ENCODE results near the gene SMYD1. TPM values are rescaled to one million over a fixed set of nuclear protein-coding genes. Genes with fewer than 3 reads are reported as not detected.

SMYD1 gene
- total and polyA plus RNA-seq, 2 donors (not counting 3 experiments of a cell fraction or from before 2014, with no cell fraction given): not detected

DNA sequence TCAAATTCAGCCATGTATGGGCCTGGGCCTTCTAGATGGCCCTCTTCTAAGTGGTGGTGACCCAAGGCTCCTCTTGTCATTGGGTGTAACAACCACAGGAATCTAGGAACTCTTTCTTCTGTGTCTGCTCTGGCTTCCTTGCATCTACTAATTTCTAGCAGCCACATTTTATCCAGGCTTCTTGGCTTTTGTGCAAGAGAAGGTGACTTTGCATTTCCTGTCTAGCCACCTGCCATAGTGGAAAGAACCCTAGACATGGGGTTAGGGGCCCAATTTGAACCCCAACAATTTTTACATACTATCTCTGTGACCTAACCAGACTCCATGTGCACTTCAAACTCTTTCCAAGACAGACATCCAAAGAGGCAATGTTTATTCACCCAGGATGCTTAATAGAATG, 25.1 kb downstream of the SMYD1 start:
- no peak for TF ChIP-seq GATA2 (IDR thresholded peaks at IDR 0.05; ENCODE audit: insufficient read depth, insufficient read length, low read depth, low read length)
- no peak for TF ChIP-seq FOS (IDR thresholded peaks at IDR 0.05; ENCODE audit: borderline replicate concordance, insufficient read depth, low read length)
- TF ChIP-seq EZH2 (IDR thresholded peaks at IDR 0.05; ENCODE audit: borderline replicate concordance, low read depth, low read length, severe bottlenecking): no peak
- Histone ChIP-seq H3K27me3 (ENCODE audit: control insufficient read depth in 2 of 2, insufficient read depth in 2 of 2, low read length in 2 of 2) (no peaks in the 10 kb centered on the region), H3K4me3 (replicated peaks in 1 of 3; ENCODE audit: insufficient read depth in 1 of 3, low read depth in 1 of 3, low read length in 3 of 3) (no peak overlapping the region), H3K4me2 (ENCODE audit: insufficient read depth, low read length) (no peak overlapping the region), H3K9ac (replicated peaks; ENCODE audit: extremely low read depth, insufficient read depth, low read length) (no peak overlapping the region), H3K36me3 (ENCODE audit: control insufficient read depth in 2 of 2, extremely low read depth in 1 of 2, insufficient read depth in 2 of 2, low read length in 2 of 2) (no peaks in the 10 kb centered on the region), H3K9me3 (replicated peaks; ENCODE audit: control insufficient read depth, insufficient read depth, low read length) (no peaks in the 10 kb centered on the region), H2AFZ (ENCODE audit: low read depth, low read length) (no peak overlapping the region), H3K79me2 (ENCODE audit: control insufficient read depth, insufficient read depth, low read length) (no peaks in the 10 kb centered on the region), H4K20me1 (replicated peaks; ENCODE audit: control insufficient read depth, extremely low read depth, insufficient read depth, low read length) (no peaks in the 10 kb centered on the region), H3K9me1 (replicated peaks; ENCODE audit: control insufficient read depth, extremely low read depth, insufficient read depth, low read length) (no peaks in the 10 kb centered on the region), H3K27ac (ENCODE audit: insufficient read depth, low read depth, low read length) (no peak overlapping the region), H3K4me1 (ENCODE audit: control insufficient read depth, extremely low read depth, insufficient read depth, low read length) (no peaks in the 10 kb centered on the region)
- intact Hi-C loops (cut with micrococcal nuclease) (no loop called here), dilution Hi-C loops (cut with MboI; ENCODE audit: extremely low pct_ligation_motif_present, low sequenced_read_pairs) (no loop called here)
- FAIRE-seq (no peak), DNase-seq (ENCODE audit: low read depth, low spot score) (no peak)
- ChIA-PET CTCF (interaction anchor here (1.0 kb wide), 1 partner anchor 8 kb away, joined by 3 read pairs; no protein-coding TSS in a partner anchor), POLR2A (no interaction called here)
- no TSS peak for BruUV-seq (replicated peaks)

DNA sequence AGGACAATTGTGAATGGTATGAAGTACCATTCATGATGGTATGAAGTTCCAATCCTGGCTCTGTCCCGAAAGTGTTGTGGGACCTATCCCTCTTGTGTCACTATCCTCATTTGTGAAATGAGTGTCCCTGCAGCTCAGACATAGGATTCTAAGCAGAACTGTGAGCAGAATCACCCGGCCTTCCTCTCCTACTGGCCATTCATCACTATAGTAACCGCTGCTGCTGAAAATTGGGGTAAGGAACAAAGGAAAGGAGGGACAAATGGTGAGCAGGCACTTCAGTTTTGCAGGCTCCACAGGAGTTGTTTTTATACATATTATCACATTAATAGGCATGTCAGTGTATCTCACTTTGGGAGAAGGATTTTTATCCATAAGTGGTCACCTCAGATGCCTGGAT, 27.4 kb downstream of the SMYD1 start:
- POLR2A ChIA-PET: no interaction called here
- intact Hi-C loops (cut with micrococcal nuclease): no loop called here
- dilution Hi-C loops (cut with MboI; ENCODE audit: extremely low pct_ligation_motif_present, low sequenced_read_pairs): no loop called here

More for the DNA sequence above, 27.4 kb downstream of the SMYD1 start:
- Histone ChIP-seq H4K20me1 (replicated peaks; ENCODE audit: control insufficient read depth, extremely low read depth, insufficient read depth, low read length) (no peaks in the 10 kb centered on the region), H3K36me3 (ENCODE audit: control insufficient read depth in 2 of 2, extremely low read depth in 1 of 2, insufficient read depth in 2 of 2, low read length in 2 of 2) (no peaks in the 10 kb centered on the region), H3K27ac (ENCODE audit: insufficient read depth, low read depth, low read length) (no peak overlapping the region), H2AFZ (ENCODE audit: low read depth, low read length) (no peak overlapping the region), H3K9ac (replicated peaks; ENCODE audit: extremely low read depth, insufficient read depth, low read length) (no peak overlapping the region), H3K4me2 (ENCODE audit: insufficient read depth, low read length) (no peak overlapping the region), H3K4me3 (replicated peaks in 1 of 3; ENCODE audit: insufficient read depth in 1 of 3, low read depth in 1 of 3, low read length in 3 of 3) (no peak overlapping the region), H3K9me3 (replicated peaks; ENCODE audit: control insufficient read depth, insufficient read depth, low read length) (no peaks in the 10 kb centered on the region), H3K9me1 (replicated peaks; ENCODE audit: control insufficient read depth, extremely low read depth, insufficient read depth, low read length) (no peaks in the 10 kb centered on the region), H3K4me1 (ENCODE audit: control insufficient read depth, extremely low read depth, insufficient read depth, low read length) (no peaks in the 10 kb centered on the region), H3K79me2 (ENCODE audit: control insufficient read depth, insufficient read depth, low read length) (no peaks in the 10 kb centered on the region), H3K27me3 (ENCODE audit: control insufficient read depth in 2 of 2, insufficient read depth in 2 of 2, low read length in 2 of 2) (no peaks in the 10 kb centered on the region)
- no peak for DNase-seq (ENCODE audit: low read depth, low spot score)
- no peak for FAIRE-seq
- BruUV-seq (replicated peaks): no TSS peak
- TF ChIP-seq, protein P1, sequence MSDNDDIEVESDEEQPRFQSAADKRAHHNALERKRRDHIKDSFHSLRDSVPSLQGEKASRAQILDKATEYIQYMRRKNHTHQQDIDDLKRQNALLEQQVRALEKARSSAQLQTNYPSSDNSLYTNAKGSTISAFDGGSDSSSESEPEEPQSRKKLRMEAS (IDR thresholded peaks at IDR 0.05; ENCODE audit: insufficient read depth, insufficient read length): no peak
- TF ChIP-seq FOS (IDR thresholded peaks at IDR 0.05; ENCODE audit: borderline replicate concordance, insufficient read depth, low read length) (no peak), EZH2 (IDR thresholded peaks at IDR 0.05; ENCODE audit: borderline replicate concordance, low read depth, low read length, severe bottlenecking) (no peak), MYC (IDR thresholded peaks at IDR 0.05; ENCODE audit: low read depth, low read length) (no peak), POLR2A (IDR thresholded peaks at IDR 0.05; ENCODE audit: low read depth, low read length) (no peak), JUN (IDR thresholded peaks at IDR 0.05; ENCODE audit: borderline replicate concordance, insufficient read depth, insufficient read length, low read depth) (no peak), GATA2 (IDR thresholded peaks at IDR 0.05; ENCODE audit: insufficient read depth, insufficient read length, low read depth, low read length) (no peak), POLR2AphosphoS5 (IDR thresholded peaks at IDR 0.05; ENCODE audit: insufficient read depth, low read depth, low read length) (no peak)
- TF ChIP-seq, protein P2, sequence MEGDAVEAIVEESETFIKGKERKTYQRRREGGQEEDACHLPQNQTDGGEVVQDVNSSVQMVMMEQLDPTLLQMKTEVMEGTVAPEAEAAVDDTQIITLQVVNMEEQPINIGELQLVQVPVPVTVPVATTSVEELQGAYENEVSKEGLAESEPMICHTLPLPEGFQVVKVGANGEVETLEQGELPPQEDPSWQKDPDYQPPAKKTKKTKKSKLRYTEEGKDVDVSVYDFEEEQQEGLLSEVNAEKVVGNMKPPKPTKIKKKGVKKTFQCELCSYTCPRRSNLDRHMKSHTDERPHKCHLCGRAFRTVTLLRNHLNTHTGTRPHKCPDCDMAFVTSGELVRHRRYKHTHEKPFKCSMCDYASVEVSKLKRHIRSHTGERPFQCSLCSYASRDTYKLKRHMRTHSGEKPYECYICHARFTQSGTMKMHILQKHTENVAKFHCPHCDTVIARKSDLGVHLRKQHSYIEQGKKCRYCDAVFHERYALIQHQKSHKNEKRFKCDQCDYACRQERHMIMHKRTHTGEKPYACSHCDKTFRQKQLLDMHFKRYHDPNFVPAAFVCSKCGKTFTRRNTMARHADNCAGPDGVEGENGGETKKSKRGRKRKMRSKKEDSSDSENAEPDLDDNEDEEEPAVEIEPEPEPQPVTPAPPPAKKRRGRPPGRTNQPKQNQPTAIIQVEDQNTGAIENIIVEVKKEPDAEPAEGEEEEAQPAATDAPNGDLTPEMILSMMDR (IDR thresholded peaks at IDR 0.05; ENCODE audit: extremely low read depth in 1 of 2, insufficient read depth in 1 of 2, low read depth in 1 of 2, low read length in 2 of 2): no peak
- CTCF ChIA-PET: no interaction called here
